H9 (cell line): ENCODE measurements around the gene CHSY3. TPM values are rescaled to one million over a fixed set of nuclear protein-coding genes. Genes with fewer than 3 reads are reported as not detected.

Source experiments
- DNase-seq: peaks from one replicate; pipeline ENCODE4 v3.0.0-alpha.2; 2017
- H2AFZ ChIP-seq: one replicate; pipeline ENCODE4 v1.6.1; 2013; ENCODE audit warnings: mild to moderate bottlenecking, low read length, control low read depth, moderate library complexity
- H2AK5ac ChIP-seq: 2 replicates; pipeline ENCODE4 v1.6.1; 2013; ENCODE audit warnings: low read length, control low read depth, mixed read lengths; ENCODE audit not compliant: insufficient read length
- H2BK120ac ChIP-seq: one replicate; pipeline ENCODE4 v1.6.1; 2013; ENCODE audit warnings: low read depth, mild to moderate bottlenecking, low read length, control low read depth, inconsistent platforms; ENCODE audit not compliant: poor library complexity, severe bottlenecking
- H2BK12ac ChIP-seq: 2 replicates; pipeline ENCODE4 v1.6.1; 2013; ENCODE audit warnings: low read length, control low read depth, mixed read lengths, low read depth; ENCODE audit not compliant: insufficient read length
- H2BK15ac ChIP-seq: 2 replicates; pipeline ENCODE4 v1.6.1; 2013; ENCODE audit warnings: low read depth, low read length, control low read depth
- H2BK20ac ChIP-seq: one replicate; pipeline ENCODE4 v1.6.1; 2013; ENCODE audit warnings: low read depth, mild to moderate bottlenecking, low read length, control low read depth, inconsistent platforms; ENCODE audit not compliant: poor library complexity, severe bottlenecking
- H2BK5ac ChIP-seq: 2 replicates; pipeline ENCODE4 v1.6.1; 2013; ENCODE audit warnings: low read length, control low read depth, mixed read lengths; ENCODE audit not compliant: insufficient read length
- H3K14ac ChIP-seq: 2 replicates; pipeline ENCODE4 v1.6.1; 2013; ENCODE audit warnings: low read length, control low read depth; ENCODE audit not compliant: insufficient read depth
- H3K18ac ChIP-seq: 2 replicates; pipeline ENCODE4 v1.6.1; 2013; ENCODE audit warnings: low read depth, mild to moderate bottlenecking, mixed read lengths, low read length, control low read depth; ENCODE audit not compliant: insufficient read length
- H3K23ac ChIP-seq: 2 replicates; pipeline ENCODE4 v1.6.1; 2013; ENCODE audit warnings: low read length, control low read depth, mixed read lengths, low read depth; ENCODE audit not compliant: insufficient read length
- H3K23me2 ChIP-seq: 2 replicates; pipeline ENCODE4 v1.6.1; 2013; ENCODE audit warnings: low read depth, mild to moderate bottlenecking, mixed read lengths, low read length, control low read depth; ENCODE audit not compliant: insufficient read length, poor library complexity, severe bottlenecking
- H3K27ac ChIP-seq: 2 replicates; pipeline ENCODE4 v1.5.1; 2013; ENCODE audit warnings: low read length, control low read depth, mixed read lengths, low read depth; ENCODE audit not compliant: insufficient read length
- H3K27me3 ChIP-seq: 2 replicates; pipeline ENCODE4 v1.6.1; 2013; ENCODE audit warnings: low read length, control low read depth, inconsistent platforms; ENCODE audit not compliant: insufficient read depth
- H3K4ac ChIP-seq: 2 replicates; pipeline ENCODE4 v1.6.1; 2013; ENCODE audit warnings: low read depth, mild to moderate bottlenecking, control low read depth, inconsistent platforms, low read length, moderate library complexity
- H3K4me1 ChIP-seq: 2 replicates; pipeline ENCODE4 v1.6.1; 2013; ENCODE audit warnings: low read length, control low read depth, inconsistent platforms; ENCODE audit not compliant: insufficient read depth
- H3K4me2 ChIP-seq: 2 replicates; pipeline ENCODE4 v1.6.1; 2013; ENCODE audit warnings: low read length, control low read depth, mixed read lengths; ENCODE audit not compliant: insufficient read length, insufficient read depth
- H3K56ac ChIP-seq: 2 replicates; pipeline ENCODE4 v1.6.1; 2013; ENCODE audit warnings: low read depth, mild to moderate bottlenecking, mixed read lengths, low read length, control low read depth; ENCODE audit not compliant: insufficient read length
- H3K79me1 ChIP-seq: 2 replicates; pipeline ENCODE4 v1.6.1; 2013; ENCODE audit warnings: low read depth, mild to moderate bottlenecking, moderate library complexity, low read length, control low read depth, inconsistent platforms; ENCODE audit not compliant: insufficient read depth, poor library complexity, severe bottlenecking
- H3K79me2 ChIP-seq: 2 replicates; pipeline ENCODE4 v1.6.1; 2013; ENCODE audit warnings: low read length, control low read depth, inconsistent platforms; ENCODE audit not compliant: insufficient read depth
- H3K9ac ChIP-seq: 2 replicates; pipeline ENCODE4 v1.6.1; 2013; ENCODE audit warnings: low read length, control low read depth, mixed read lengths; ENCODE audit not compliant: insufficient read length; ENCODE audit errors: extremely low read depth
- H3K9me3 ChIP-seq: one replicate; pipeline ENCODE4 v1.6.1; 2013; ENCODE audit warnings: low read depth, low read length, inconsistent platforms; ENCODE audit not compliant: control insufficient read depth
- H3T11ph ChIP-seq: one replicate; pipeline ENCODE4 v1.6.1; 2013; ENCODE audit warnings: mild to moderate bottlenecking, low read length, control low read depth, inconsistent platforms
- H4K20me1 ChIP-seq: one replicate; pipeline ENCODE4 v1.6.1; 2013; ENCODE audit not compliant: control insufficient read depth, insufficient read length, insufficient read depth
- H4K5ac ChIP-seq: 2 replicates; pipeline ENCODE4 v1.6.1; 2013; ENCODE audit warnings: low read depth, mild to moderate bottlenecking, mixed read lengths, low read length, control low read depth; ENCODE audit not compliant: insufficient read length
- H4K8ac ChIP-seq: replicated peaks from 2 replicates; pipeline ENCODE4 v1.6.1; 2013; ENCODE audit warnings: low read length, control low read depth, mixed read lengths, low read depth; ENCODE audit not compliant: insufficient read length
- H4K91ac ChIP-seq: 2 replicates; pipeline ENCODE4 v1.6.1; 2013; ENCODE audit warnings: low read depth, mild to moderate bottlenecking, moderate library complexity, mixed read lengths, low read length, control low read depth; ENCODE audit not compliant: insufficient read length
- H3K27ac Mint-ChIP-seq, 3 experiments: 2 replicates in 2 of 3; 3 replicates in 1 of 3; pipeline ENCODE4 v1.8.0; 2020 to 2021; ENCODE audit warnings: mixed read lengths in 3 of 3, mild to moderate bottlenecking in 1 of 3, moderate library complexity in 1 of 3
- H3K27me3 Mint-ChIP-seq: 2 replicates; pipeline ENCODE4 v1.8.0; 2021; ENCODE audit warnings: low read depth, mild to moderate bottlenecking, moderate library complexity, mixed read lengths
- H3K36me3 Mint-ChIP-seq, 3 experiments: 2 replicates in 2 of 3; 3 replicates in 1 of 3; pipeline ENCODE4 v1.8.0; 2020 to 2021; ENCODE audit warnings: low read depth in 3 of 3, mixed read lengths in 3 of 3; ENCODE audit not compliant: insufficient read depth in 1 of 3
- H3K4me1 Mint-ChIP-seq, 2 experiments: 2 replicates each; pipeline ENCODE4 v1.8.0; 2020; ENCODE audit warnings: mixed read lengths in 2 of 2
- H3K4me3 Mint-ChIP-seq, 2 experiments: 2 replicates in 1 of 2; 3 replicates in 1 of 2; pipeline ENCODE4 v1.8.0; 2020 to 2021; ENCODE audit warnings: mild to moderate bottlenecking in 2 of 2, mixed read lengths in 2 of 2, moderate library complexity in 1 of 2
- H3K9me3 Mint-ChIP-seq, 2 experiments: 2 replicates in 1 of 2; 3 replicates in 1 of 2; pipeline ENCODE4 v1.8.0; 2020; ENCODE audit warnings: mild to moderate bottlenecking in 2 of 2, mixed read lengths in 2 of 2, moderate library complexity in 1 of 2
- WGBS: extraction: QIAGEN DNeasy Blood & Tissue Kit; methylation state at CpG from one replicate; pipeline ENCODE4 v1.1.7; 2013; ENCODE audit warnings: missing lambda C conversion rate, low lambda C conversion rate, mixed read lengths; ENCODE audit not compliant: insufficient read length; ENCODE audit errors: extremely low coverage; 5-methylcytosine and 5-hydroxymethylcytosine counted together
- total RNA-seq: library from RNA; stranded (reverse); gene quantifications from 2 replicates; pipeline ENCODE4 v1.2.1, GENCODE V29; 2021
- TF ChIP-seq, protein P1 (sequence below): fragments of 200-600 bp; sonication (generic); conservative IDR thresholded peaks from 3 replicates; pipeline ENCODE4 v1.8.0; 2021; ENCODE audit warnings: antibody characterized with exemption, mild to moderate bottlenecking

Gene CHSY3
- total RNA-seq, 1 experiment from 2014 or later = 0.37 TPM

DNA sequence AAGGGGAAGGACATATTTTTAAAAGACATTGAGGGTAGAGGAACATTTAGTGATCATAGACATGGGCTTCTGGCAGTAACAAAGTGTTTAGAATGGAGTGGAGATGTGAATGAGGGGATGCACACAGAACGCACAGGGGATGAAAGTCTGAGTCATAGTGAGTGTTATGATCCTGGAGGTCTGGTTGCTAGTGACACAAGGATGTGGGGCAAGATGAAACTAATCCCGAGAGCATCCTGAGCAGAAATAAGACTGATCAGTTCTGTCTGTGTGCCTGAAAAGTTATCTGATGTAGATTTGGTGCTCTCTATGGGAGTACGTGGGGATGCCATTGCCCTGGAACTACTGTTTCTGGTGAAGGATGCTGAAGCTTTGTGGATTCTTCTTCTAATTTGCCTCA, 141.1 kb downstream of the CHSY3 start:
- no peak overlapping the region for H3K56ac ChIP-seq

More for the DNA sequence above, 141.1 kb downstream of the CHSY3 start:
- H2BK120ac ChIP-seq = no peak overlapping the region
- TF ChIP-seq, protein P1, sequence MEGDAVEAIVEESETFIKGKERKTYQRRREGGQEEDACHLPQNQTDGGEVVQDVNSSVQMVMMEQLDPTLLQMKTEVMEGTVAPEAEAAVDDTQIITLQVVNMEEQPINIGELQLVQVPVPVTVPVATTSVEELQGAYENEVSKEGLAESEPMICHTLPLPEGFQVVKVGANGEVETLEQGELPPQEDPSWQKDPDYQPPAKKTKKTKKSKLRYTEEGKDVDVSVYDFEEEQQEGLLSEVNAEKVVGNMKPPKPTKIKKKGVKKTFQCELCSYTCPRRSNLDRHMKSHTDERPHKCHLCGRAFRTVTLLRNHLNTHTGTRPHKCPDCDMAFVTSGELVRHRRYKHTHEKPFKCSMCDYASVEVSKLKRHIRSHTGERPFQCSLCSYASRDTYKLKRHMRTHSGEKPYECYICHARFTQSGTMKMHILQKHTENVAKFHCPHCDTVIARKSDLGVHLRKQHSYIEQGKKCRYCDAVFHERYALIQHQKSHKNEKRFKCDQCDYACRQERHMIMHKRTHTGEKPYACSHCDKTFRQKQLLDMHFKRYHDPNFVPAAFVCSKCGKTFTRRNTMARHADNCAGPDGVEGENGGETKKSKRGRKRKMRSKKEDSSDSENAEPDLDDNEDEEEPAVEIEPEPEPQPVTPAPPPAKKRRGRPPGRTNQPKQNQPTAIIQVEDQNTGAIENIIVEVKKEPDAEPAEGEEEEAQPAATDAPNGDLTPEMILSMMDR = no peak
- no peak overlapping the region for H3K4ac ChIP-seq
- no peak overlapping the region for H2BK15ac ChIP-seq
- no peak overlapping the region for H2BK20ac ChIP-seq
- no peak overlapping the region for H4K91ac ChIP-seq
- H3K18ac ChIP-seq = no peak overlapping the region
- H3K23me2 ChIP-seq = no peaks in the 10 kb centered on the region
- H2BK5ac ChIP-seq = no peak overlapping the region
- WGBS = no CpG with 5 or more reads among the region's 3 CpGs
- Mint-ChIP-seq H3K4me1 (no peaks in the 10 kb centered on the region), H3K27me3 (no peaks in the 10 kb centered on the region), H3K9me3 (no peaks in the 10 kb centered on the region), H3K36me3 (no peaks in the 10 kb centered on the region), H3K4me3 (no peak overlapping the region), H3K27ac (no peak overlapping the region)
- H4K5ac ChIP-seq = no peak overlapping the region
- H4K8ac ChIP-seq = no peak overlapping the region
- no peak for DNase-seq
- H3K9ac ChIP-seq = no peak overlapping the region
- no peaks in the 10 kb centered on the region for H3K79me2 ChIP-seq
- H4K20me1 ChIP-seq = no peaks in the 10 kb centered on the region
- no peaks in the 10 kb centered on the region for H3K9me3 ChIP-seq
- no peaks in the 10 kb centered on the region for H3K4me1 ChIP-seq
- H3K27ac ChIP-seq = no peak overlapping the region
- H2AK5ac ChIP-seq = no peak overlapping the region
- H3K14ac ChIP-seq = no peak overlapping the region
- H3K27me3 ChIP-seq = no peaks in the 10 kb centered on the region
- H3T11ph ChIP-seq = no peak overlapping the region
- H3K23ac ChIP-seq = no peak overlapping the region
- no peak overlapping the region for H2BK12ac ChIP-seq
- H2AFZ ChIP-seq = no peak overlapping the region
- no peaks in the 10 kb centered on the region for H3K79me1 ChIP-seq
- H3K4me2 ChIP-seq = no peak overlapping the region
